Germinal center (tissue), 1 donor: ENCODE measurements around the gene KANSL1.
"Not testable (repeated sequence)": the region's sequence is repeated elsewhere in the genome, so short reads cannot be mapped to it uniquely, and the experiment has no call there.

Source experiments
- DNase-seq: peaks from one replicate; pipeline ENCODE4 v3.0.0; 2012; ENCODE audit warnings: mixed read lengths, low spot score

KANSL1 gene

GRCh38 chr17:46193151-46193625 lies at the start of gene KANSL1:
Gene KANSL1 (minus strand): TSS chr17:46193429. CDS start chr17:46172143, 21,286 bp downstream.
- DNase-seq, result peak; percentile 99

DNA sequence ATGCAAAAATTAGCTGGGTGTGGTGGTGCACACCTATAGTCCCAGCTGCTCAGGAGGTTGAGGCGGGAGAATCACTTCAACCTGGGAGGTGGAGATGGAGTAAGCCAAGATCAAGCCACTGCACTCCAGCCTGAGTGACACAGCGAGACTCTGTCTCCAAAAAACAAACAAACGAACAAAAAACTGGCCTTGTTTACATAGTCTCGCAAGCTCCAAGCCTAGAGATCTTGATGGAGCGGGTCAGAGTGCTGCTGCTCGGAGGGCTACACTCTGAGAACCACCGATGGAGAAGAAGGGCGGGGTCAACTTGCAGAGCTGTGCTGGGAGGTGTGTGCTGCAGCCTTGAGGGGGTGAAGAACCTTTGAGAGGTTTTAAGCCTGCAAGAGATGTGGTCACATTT lies 38.1 kb upstream of the KANSL1 start:
- not testable (repeated sequence) for DNase-seq

DNA sequence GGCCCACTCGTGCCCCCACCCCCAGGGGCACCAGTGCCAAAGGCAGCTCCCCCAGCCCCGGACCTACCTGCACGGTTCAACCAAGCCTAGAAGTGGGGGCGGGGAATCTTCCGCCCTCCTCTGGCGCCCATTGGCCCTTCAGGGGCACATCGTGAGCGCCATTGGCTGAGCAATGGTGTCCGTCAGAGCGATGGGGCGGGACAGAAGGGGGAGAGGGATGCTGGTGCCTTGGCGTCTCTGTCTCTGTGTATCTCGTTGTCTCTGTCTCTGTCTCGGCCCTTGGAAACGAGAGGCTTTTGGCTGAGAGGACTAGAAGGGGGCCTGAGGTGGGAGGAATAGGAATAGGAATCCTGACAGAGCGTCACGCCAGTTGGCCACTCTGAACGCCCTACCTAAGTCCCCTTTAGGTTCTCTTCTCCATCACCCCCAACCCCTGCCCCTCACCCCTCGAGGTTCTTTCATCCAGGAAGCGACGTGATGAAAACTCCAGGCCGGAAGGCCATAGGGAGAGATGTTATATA lies 32.1 kb upstream of the KANSL1 start:
- peak; percentile 95 for DNase-seq

DNA sequence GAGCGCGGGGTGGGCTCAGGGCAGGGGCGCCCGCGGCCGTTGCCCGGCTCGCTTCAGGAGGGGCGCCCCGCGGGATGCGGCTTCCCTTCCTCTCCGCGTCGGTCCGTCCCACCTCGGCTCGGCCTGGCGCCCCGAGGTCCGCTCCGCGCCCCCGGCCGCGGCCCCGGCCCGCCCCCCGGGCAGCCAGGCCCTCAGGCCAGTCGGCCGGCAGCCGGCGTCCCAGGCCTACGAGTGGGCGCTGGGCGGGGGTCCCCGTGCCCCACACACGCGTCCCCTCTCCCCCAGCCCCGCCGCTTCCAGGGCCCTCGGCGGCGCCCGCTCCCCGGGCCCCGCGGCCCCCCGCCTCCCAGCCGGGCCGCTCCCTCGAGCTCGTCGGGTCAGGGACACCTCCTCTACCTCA lies 31.6 kb upstream of the KANSL1 start:
- DNase-seq, result peak; percentile 11

- DNase-seq, result not testable (repeated sequence)
These were observed 29.8 kb upstream of the KANSL1 start for GRCh38 chr17:46223041-46223440.

- no peak for DNase-seq
These were observed 23.5 kb upstream of the KANSL1 start for GRCh38 chr17:46216682-46217081.

GRCh38 chr17:46212634-46213435 lies 19.6 kb upstream of the KANSL1 start:
- DNase-seq, result peak; percentile 78

DNA sequence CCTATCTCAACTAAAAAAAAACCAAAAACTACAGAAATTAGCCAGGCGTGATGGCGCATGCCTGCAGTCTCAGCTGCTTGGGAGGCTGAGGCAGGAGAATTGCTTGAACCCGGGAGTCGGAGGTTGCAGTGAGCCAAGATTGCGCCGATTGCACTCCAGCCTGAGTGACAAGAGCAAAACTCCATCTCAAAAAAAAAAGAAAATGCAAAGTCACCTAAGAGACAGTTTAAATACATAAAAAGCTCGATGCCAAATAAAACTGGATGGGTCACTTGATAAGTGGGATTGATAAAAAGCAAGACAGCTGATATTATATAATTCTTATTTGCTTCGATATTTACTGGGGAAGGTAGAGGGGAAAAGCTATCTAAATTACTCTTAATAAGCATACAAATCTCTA lies 15.8 kb upstream of the KANSL1 start:
- no peak for DNase-seq

DNA sequence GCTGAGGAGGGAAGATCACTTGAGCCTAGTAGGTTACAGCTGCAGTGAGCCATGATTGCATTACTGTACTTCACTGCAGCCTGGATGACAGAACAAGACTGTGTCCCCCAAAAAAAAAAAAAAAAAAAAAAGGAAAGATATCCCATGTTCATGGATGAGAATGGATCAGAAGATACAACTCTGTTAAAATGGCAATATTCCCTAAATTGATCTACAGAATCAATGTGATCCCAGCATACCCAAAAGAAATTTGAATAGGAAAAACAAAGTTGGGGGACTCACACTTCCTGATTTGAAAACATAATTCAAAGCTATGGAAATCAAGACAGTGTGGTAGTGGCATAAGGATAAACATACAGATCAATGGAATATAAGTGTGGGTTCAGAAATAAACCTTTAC lies 12.7 kb upstream of the KANSL1 start:
- no peak for DNase-seq

GRCh38 chr17:46202424-46202823 lies 9.2 kb upstream of the KANSL1 start:
- no peak for DNase-seq

- DNase-seq, result no peak
These were observed 8.3 kb upstream of the KANSL1 start for GRCh38 chr17:46201491-46201890.

DNA sequence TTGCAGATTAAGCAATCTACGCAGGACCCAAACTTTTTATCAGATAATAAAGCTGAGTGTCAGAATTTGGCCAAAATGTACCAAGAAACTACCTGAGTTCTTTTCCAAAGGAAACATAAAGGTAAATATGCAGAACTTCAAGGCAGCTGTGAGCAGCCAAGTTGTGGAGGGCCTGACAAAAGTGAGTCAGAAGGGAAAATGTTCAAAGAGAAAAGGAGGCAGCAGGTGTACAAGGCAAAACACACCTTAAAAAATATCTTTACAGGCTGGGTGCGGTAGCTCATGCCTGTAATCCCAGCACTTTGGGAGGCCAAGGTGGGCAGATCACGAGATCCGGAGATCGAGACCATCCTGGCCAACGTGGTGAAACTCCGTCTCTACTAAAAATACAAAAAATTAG lies 7.0 kb upstream of the KANSL1 start:
- no peak for DNase-seq

GRCh38 chr17:46199379-46199778 lies 6.2 kb upstream of the KANSL1 start:
- no peak for DNase-seq

DNA sequence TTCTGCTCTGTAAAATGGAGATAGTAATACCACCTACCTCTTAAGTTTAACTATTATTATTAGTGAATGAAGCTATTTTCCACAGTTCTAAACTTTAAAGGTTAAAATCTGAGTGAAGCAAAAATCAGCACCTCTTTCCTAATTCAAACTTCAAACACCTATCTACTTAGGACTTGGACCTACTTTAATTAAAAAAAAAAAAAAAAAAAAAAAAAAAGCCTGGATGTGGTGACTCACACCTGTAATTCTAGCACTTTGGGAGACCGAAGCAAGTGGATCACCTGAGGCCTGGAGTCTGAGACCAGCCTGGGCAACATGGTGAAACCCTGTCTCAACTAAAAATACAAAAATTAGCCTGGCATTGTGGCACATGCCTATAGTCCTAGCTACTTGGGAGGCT lies 5.0 kb upstream of the KANSL1 start:
- DNase-seq, result no peak

DNA sequence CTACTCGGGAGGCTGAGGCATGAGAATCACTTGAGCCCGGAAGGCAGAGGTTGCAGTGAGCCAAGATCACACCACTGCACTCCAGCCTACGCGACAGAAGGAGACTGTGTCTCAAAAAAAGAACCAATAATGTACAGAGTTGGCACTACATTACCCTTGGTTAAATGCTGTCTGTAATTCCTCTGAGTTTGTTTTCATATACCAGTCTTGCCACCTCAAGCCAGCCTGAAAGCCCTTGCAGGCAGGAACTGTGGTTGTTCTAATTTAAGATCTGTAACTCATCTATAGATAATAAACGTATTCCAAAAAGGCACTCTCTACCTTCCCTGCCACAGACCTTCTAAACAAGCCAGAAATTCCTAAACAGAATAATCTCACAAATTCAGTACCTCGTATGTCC lies 4.3 kb upstream of the KANSL1 start:
- no peak for DNase-seq

DNA sequence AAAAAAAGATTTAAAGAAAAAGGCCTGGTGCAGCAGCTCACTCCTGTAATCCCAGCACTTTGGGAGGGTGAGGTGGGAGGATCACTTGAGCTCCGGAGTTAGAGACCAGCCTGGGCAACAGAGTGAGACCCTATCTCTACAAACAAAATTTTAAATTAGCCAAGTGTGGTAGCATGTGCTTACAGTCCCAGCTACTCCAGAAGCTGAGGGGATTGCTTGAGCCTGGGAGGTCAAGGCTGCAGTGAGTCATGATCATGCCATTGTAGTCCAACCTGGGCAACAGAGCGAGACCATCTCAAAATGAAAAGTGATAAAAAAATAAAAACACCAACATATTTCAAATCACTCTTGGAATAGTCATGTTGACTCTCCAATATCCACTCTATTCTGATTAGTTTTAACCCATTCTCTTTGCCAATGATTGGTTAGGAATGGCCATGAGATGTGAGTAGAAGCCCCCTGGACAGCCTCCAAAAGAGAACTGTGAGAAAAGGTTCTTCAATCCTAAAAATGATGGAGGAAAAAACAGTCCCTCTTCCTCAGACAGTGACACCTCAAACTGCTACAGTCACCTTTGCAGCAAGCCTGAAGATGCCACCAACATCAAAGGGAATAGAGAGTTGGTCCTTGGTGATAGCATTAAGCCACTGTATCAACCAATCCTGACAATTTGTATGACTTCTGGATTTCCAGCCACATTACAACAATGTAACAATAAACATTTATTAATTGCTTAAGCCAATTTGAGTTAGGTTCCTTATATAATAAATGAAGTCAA lies 2.9 kb upstream of the KANSL1 start:
- DNase-seq, result no peak

DNA sequence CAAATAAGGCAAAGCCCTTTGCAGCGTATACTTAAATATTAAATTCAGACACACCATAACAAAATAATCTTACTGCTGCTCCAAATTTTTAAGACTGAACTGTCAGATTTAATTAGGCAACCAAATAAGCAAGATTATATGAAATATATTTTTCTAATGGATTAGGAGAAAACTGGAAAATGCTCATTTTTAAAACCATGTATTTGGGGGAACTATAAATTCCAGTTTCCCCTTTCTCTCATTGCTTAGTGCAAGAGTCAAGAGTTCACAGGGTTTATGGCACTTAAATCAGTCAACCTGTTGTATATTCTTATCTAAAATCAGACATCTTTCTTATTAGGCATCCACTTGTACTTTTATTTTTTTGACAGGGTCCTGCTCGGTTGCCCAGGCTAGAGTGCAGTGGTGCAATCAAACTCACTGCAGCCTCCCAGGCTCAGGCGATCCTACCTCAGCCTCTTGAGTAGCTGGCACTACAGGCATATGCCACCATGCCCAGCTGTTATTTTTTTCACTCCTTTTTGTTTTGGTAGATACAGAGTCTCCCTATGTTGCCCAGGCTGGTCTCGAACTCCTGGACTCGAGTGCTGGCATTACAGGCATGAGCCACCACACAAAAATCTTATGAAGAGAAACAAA lies 2.1 kb upstream of the KANSL1 start:
- no peak for DNase-seq

DNA sequence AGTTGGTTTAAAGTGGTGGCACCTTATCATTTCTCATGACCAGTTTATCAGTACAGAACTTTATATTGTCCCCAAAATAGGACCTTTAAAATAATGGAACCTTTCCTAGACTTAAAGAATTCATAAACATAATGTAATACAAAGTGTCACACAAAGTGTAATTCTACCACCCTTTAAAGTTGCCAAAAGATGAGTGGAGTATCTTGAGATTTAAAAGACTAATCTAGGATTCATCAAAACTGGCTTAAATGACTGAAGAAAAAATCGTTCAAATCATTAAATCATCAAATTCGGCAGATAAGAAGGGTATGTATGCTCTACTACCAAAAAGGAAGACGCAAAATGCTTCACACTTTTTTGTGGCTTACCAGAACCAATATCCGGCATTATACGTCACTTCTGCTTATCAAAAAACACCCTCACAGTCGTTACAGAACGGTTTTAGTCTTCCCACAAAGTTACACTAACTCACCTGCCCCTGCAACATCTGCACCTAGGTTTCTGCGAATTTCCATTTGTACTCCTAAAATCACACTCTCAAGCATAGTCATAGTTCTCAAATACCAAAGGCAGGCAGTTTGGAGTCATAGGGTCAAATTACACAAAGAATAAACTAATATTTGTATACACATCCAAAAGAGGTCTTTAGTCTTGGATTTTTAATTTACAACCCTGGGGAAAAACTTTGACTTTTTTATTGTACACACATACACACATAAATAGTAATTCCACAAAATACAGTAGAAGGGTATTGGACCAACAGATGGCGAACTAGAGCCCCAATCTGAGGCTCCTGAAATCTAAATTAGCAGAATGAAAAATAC lies 1.4 kb upstream of the KANSL1 start:
- peak; percentile 78 for DNase-seq

- DNase-seq, result peak; percentile 98
These were observed 580 bp upstream of the KANSL1 start for GRCh38 chr17:46193626-46194392.

GRCh38 chr17:46192439-46193150 lies 634 bp downstream of the KANSL1 start:
- DNase-seq, result peak; percentile 88
